Kidney (tissue), 14 donors: ENCODE measurements around the gene OXNAD1. TPM values are rescaled to one million over a fixed set of nuclear protein-coding genes. Genes with fewer than 3 reads are reported as not detected.

ENCODE experiments used
- DNase-seq, 5 donors: peaks; one replicate each; pipeline ENCODE4 v3.0.0-alpha.2; 2013 to 2020
- FAIRE-seq: peaks from 2 replicates; lab custom pipeline; 2012; peaks lifted over from hg19 to GRCh38; lab: Jason Lieb, UNC
- H3K27ac ChIP-seq, 2 donors: one replicate each; pipeline ENCODE4 v1.7.0; 2013; ENCODE audit warnings: low read depth in 2 of 2, low read length in 2 of 2, inconsistent platforms in 1 of 2
- H3K27me3 ChIP-seq: one replicate; pipeline ENCODE4 v1.7.1; 2013; ENCODE audit warnings: low read length, inconsistent platforms; ENCODE audit not compliant: control insufficient read depth, insufficient read depth
- H3K36me3 ChIP-seq, 3 donors: one replicate each; pipeline versions ENCODE4 v1.7.0 to v1.7.1; 2013; ENCODE audit warnings: low read length in 3 of 3, control low read depth in 1 of 3, inconsistent platforms in 1 of 3; ENCODE audit not compliant: insufficient read depth in 3 of 3, control insufficient read depth in 2 of 3
- H3K4me1 ChIP-seq, 3 donors: one replicate each; pipeline versions ENCODE4 v1.7.0 to v1.7.1; 2013; ENCODE audit warnings: low read length in 3 of 3, inconsistent platforms in 1 of 3, low read depth in 1 of 3; ENCODE audit not compliant: control insufficient read depth in 2 of 3, insufficient read depth in 2 of 3
- H3K4me3 ChIP-seq, 3 donors: one replicate each; pipeline versions ENCODE4 v1.7.0 to v1.8.1; 2013; ENCODE audit warnings: low read length in 3 of 3, control low read depth in 1 of 3, inconsistent platforms in 1 of 3
- H3K9ac ChIP-seq, 3 donors: one replicate each; pipeline versions ENCODE4 v1.7.0 to v1.7.1; 2013; ENCODE audit warnings: low read length in 3 of 3, control low read depth in 1 of 3, inconsistent platforms in 1 of 3
- H3K9me3 ChIP-seq, 3 donors: one replicate each; pipeline versions ENCODE4 v1.7.0 to v1.7.1; 2013; ENCODE audit warnings: low read length in 3 of 3, control low read depth in 1 of 3, inconsistent platforms in 1 of 3; ENCODE audit not compliant: control insufficient read depth in 2 of 3, insufficient read depth in 1 of 3
- intact Hi-C: fragments of 100-400 bp; cut with DNase I; formaldehyde crosslinking; loops from one replicate; pipeline ENCODE4 v1.11.1; 2022
- polyA plus RNA-seq: library from polyadenylated mRNA; stranded (reverse); fragments of 350-450 nt; fragmentation: Illumina TruSeq; extraction: RNeasy Lipid Tissue Mini Kit (QIAGEN cat#74804); gene quantifications from one replicate; pipeline ENCODE4 v1.2.3, GENCODE V29; 2014; ENCODE audit warnings: low read depth, low replicate concordance; ENCODE audit not compliant: insufficient read depth
- total RNA-seq: library from RNA; stranded (reverse); fragmentation: NEBNext Ultra II Directional; extraction: Animal tissue kit (Norgen Biotek cat#: 25700); gene quantifications from one replicate; pipeline ENCODE4 v1.2.1, GENCODE V29; 2021
- TF ChIP-seq, protein P1 (sequence below): IDR thresholded peaks from 3 replicates; pipeline ENCODE4 v1.5.1; 2012; ENCODE audit warnings: mild to moderate bottlenecking, moderate library complexity, borderline replicate concordance; ENCODE audit not compliant: insufficient read depth; ENCODE audit errors: extremely low read depth
- donor health status: control.
- donor health status: control.
- donor health status: control.
- donor health status: control.
- donor health status: control.
- donor health status: DM: yes; HTN: yes; CAD: no.
- donor health status: Normal renal cell carcinoma (clear cell type).

OXNAD1 gene
- total and polyA plus RNA-seq, 2 donors from 2014 or later = 12.7 to 17.3 TPM

GRCh38 chr3:16326724-16327349 lies 61.8 kb downstream of the OXNAD1 start:
- no peak for DNase-seq
- H3K9ac ChIP-seq = no peak overlapping the region
- H3K4me3 ChIP-seq = no peak overlapping the region
- intact Hi-C loops = no loop called here
- TF ChIP-seq, protein P1, sequence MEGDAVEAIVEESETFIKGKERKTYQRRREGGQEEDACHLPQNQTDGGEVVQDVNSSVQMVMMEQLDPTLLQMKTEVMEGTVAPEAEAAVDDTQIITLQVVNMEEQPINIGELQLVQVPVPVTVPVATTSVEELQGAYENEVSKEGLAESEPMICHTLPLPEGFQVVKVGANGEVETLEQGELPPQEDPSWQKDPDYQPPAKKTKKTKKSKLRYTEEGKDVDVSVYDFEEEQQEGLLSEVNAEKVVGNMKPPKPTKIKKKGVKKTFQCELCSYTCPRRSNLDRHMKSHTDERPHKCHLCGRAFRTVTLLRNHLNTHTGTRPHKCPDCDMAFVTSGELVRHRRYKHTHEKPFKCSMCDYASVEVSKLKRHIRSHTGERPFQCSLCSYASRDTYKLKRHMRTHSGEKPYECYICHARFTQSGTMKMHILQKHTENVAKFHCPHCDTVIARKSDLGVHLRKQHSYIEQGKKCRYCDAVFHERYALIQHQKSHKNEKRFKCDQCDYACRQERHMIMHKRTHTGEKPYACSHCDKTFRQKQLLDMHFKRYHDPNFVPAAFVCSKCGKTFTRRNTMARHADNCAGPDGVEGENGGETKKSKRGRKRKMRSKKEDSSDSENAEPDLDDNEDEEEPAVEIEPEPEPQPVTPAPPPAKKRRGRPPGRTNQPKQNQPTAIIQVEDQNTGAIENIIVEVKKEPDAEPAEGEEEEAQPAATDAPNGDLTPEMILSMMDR = no peak
- H3K27ac ChIP-seq = no peak overlapping the region
- H3K4me1 ChIP-seq = peaks cover 0 to 3% (median 0%) of the 10 kb centered on the region in 3 donors
- no peak for FAIRE-seq
- peaks cover 2 to 28% (median 8%) of the 10 kb centered on the region in 3 donors for H3K36me3 ChIP-seq
- H3K9me3 ChIP-seq = peaks cover 0 to 6% (median 2%) of the 10 kb centered on the region in 3 donors
- no peaks in the 10 kb centered on the region for H3K27me3 ChIP-seq

DNA sequence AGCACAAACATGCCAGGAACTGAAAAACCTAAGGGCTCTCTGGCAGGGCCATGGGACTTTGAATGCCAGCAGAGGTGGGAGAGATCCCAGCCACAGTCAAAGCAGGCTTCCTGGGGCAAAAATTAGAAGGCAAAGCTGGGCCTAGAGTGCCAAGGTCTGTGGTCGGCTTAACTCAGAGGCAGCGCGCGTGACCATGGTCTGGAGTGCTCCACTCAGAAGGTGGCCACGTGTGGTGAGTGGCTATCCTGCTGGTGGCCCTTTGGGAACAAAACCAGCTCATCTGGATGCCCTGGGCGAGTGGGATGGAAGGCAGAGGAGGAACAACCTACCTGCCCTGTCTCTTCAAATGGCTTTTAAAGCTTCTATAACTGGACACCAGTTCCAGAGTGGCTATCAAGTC lies 63.1 kb downstream of the OXNAD1 start:
- H3K36me3 ChIP-seq = peaks cover 2 to 25% (median 6%) of the 10 kb centered on the region in 3 donors
- intact Hi-C loops = no loop called here
- no peak overlapping the region for H3K4me3 ChIP-seq
- H3K4me1 ChIP-seq = peaks cover 0 to 3% (median 0%) of the 10 kb centered on the region in 3 donors
- TF ChIP-seq, protein P1 = no peak
- no peak overlapping the region for H3K9ac ChIP-seq
- H3K27ac ChIP-seq = no peak overlapping the region
- no peaks in the 10 kb centered on the region for H3K27me3 ChIP-seq
- H3K9me3 ChIP-seq = peaks cover 0 to 6% (median 2%) of the 10 kb centered on the region in 3 donors
- no peak for DNase-seq
- no peak for FAIRE-seq

DNA sequence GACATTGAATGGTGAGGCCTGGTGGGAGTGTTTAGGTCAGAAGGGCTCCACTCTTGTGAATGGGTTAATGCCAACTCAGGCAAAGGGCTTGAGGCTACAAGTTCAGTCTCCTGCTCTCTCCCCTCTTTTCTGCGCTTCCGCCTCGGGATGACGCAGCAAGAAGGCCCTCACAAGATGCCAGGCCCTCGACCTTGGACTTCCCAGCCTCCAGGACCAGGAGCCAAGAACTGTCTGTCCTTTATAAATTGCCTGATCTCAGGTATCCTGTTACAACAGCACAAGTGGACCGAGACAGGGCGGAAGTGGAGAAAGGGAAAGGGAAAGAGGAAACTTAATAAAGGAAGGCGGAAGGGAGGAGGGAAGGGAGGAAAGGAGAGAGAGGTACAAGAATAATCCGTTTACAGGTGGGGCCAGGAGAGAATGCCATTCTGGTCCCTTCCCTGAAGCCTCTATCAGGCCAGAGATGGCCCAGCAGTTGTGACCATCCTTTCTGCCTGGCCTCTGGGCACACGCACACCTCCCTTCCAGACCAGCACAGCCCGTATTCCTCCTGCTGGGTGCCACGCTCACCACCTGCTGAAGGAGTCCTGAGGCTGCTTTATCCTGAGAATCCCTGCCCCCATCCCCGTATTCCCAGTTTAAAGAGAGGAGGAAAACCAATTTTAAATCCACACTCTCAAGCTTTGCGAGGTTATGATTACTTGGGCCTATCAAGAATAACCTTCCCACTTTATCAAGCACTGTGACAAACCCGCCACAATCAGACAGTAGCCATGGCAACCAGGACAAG lies 64.2 kb downstream of the OXNAD1 start:
- intact Hi-C loops = no loop called here
- peaks cover 0 to 6% (median 2%) of the 10 kb centered on the region in 3 donors for H3K9me3 ChIP-seq
- peaks cover 0 to 3% (median 0%) of the 10 kb centered on the region in 3 donors for H3K4me1 ChIP-seq
- no peak overlapping the region for H3K9ac ChIP-seq
- H3K27me3 ChIP-seq = no peaks in the 10 kb centered on the region
- H3K27ac ChIP-seq = no peak overlapping the region
- peaks cover 0 to 21% (median 6%) of the 10 kb centered on the region in 3 donors for H3K36me3 ChIP-seq
- no peak for FAIRE-seq
- H3K4me3 ChIP-seq = no peak overlapping the region
- TF ChIP-seq, protein P1 = no peak
- peak in 1 of 5 donors; percentile 19 for DNase-seq
